GM12874 (cell line): ENCODE measurements around the gene CCNQ.

Experiments
- CTCF ChIP-seq: IDR thresholded peaks from 2 replicates; pipeline ENCODE4 v1.5.1; 2011; ENCODE audit warnings: low read depth, mild to moderate bottlenecking, control low read depth, low read length, moderate library complexity; ENCODE audit not compliant: insufficient read depth

The CCNQ gene

DNA sequence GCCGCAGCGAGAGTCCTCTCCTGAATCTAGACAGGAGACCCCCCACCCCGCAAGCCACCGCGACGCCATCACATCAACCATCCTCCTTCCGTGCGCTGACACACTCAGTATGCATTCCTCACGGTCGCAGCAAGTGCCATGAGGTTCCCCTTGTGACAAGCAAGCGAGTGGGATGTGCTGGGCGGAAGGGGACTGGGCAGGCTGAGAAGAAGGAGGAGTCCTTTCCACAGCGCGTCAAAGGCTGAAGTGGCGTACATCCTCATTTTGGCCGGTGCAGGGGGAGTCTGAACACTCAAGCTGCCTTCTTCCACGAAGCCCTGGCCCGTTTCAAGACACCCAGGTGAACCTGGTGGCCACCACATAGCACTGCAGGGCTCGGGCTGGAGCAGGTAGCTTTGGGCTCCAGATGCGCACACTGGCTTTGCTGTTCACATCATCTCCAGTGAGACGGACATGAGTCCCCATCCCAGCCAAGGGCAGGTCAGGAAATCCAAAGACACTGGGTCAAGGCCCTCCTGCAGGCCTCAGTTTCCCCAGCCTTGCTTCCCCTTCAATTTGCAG is 30.4 kb downstream of the CCNQ start:
- peak; percentile 19; the same call in 1 of the 2 replicates for TF ChIP-seq CTCF

DNA sequence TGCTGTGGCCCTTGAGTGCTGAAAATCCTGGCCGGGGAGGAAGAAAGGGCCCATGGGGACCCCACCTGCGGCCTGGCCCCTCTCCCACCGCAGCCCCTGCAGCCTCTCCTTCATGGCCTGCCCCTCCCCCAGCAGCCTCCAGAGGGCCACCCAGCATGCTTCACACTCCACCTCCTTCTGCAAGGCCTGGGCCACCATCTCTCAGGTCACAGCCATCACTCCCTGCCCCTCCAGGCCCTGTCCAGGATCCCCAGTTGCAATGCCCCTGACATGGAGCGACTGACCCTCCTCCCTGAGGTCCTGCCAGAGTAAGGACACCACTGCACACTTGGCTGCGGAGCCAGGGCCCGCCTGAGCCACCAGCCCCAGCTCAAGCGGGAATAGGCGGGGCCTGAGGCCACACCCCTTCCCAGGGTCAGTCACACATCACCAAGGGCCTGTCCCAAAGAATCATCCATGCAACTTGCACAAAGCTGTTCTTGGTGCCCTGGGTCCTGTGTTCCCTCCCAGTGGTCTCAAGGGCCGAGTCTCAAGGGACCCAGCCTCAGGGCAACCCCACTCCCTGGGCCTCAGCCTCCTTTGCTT is 32.9 kb downstream of the CCNQ start:
- TF ChIP-seq CTCF, result no peak

GRCh38 chrX:153564047-153564606 is 34.8 kb downstream of the CCNQ start:
- no peak for TF ChIP-seq CTCF

GRCh38 chrX:153562546-153562945 is 36.4 kb downstream of the CCNQ start:
- TF ChIP-seq CTCF, result no peak

- TF ChIP-seq CTCF, result no peak
Measured at GRCh38 chrX:153561337-153561736, 37.6 kb downstream of the CCNQ start.

DNA sequence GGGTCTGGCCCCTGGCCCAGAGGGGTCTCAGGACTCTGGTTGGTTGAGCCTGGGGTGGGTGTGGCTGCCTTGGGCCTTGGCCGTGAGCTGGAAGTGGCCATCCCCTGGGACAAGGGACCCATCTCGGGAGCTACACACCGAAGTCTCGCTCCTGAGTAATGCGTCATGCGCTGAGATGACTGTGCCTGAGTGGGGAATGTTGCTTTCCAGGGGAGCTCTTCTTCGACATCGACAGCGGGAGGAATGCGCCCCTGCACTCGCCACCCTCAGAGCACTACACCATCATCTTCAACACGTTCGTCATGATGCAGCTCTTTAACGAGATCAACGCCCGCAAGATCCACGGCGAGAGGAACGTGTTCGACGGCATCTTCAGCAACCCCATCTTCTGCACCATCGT is 38.5 kb downstream of the CCNQ start:
- TF ChIP-seq CTCF, result no peak

DNA sequence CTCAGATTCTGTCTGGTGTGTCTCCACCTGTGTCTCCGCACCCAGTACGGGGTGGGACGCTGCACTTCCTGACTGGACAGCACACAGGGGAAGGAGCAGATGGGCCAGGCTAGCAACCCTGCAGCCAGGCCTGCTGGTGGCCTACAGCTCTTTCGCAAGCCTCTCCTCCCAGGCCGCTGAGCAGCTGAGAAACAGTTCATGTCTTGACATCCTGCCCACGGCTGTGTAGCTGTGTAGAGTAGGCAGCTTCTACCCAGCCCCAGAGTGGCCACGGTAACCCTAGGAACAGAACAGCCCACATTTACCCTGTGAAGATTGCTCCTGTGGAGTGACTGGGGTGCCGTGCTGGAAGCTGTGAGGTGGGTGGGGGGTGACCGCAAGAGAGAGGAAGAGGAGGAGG is 38.9 kb downstream of the CCNQ start:
- no peak for TF ChIP-seq CTCF
